GM06990 (cell line): Measurements from ENCODE around the gene ITGAL.

Experiments
- DNase-seq: peaks from one replicate; pipeline ENCODE4 v3.0.0-alpha.2; 2011; ENCODE audit not compliant: insufficient read length; ENCODE audit errors: extremely low read depth
- H3K27me3 ChIP-seq: replicated peaks from 2 replicates; pipeline ENCODE4 v1.6.0; 2011; ENCODE audit warnings: low read length; ENCODE audit not compliant: control insufficient read depth, insufficient read depth
- H3K36me3 ChIP-seq: 2 replicates; pipeline ENCODE4 v1.5.1; 2011; ENCODE audit warnings: low read length; ENCODE audit not compliant: control insufficient read depth, insufficient read depth
- H3K4me3 ChIP-seq: replicated peaks from 2 replicates; pipeline ENCODE4 v1.5.1; 2011; ENCODE audit warnings: low read depth, mild to moderate bottlenecking, control low read depth, low read length
- TF ChIP-seq, protein P1 (sequence below): IDR thresholded peaks from 2 replicates; pipeline ENCODE4 v1.5.1; 2011; ENCODE audit warnings: low read length, control low read depth, mild to moderate bottlenecking, inconsistent platforms; ENCODE audit not compliant: insufficient read depth, poor library complexity, severe bottlenecking

ITGAL gene

DNA sequence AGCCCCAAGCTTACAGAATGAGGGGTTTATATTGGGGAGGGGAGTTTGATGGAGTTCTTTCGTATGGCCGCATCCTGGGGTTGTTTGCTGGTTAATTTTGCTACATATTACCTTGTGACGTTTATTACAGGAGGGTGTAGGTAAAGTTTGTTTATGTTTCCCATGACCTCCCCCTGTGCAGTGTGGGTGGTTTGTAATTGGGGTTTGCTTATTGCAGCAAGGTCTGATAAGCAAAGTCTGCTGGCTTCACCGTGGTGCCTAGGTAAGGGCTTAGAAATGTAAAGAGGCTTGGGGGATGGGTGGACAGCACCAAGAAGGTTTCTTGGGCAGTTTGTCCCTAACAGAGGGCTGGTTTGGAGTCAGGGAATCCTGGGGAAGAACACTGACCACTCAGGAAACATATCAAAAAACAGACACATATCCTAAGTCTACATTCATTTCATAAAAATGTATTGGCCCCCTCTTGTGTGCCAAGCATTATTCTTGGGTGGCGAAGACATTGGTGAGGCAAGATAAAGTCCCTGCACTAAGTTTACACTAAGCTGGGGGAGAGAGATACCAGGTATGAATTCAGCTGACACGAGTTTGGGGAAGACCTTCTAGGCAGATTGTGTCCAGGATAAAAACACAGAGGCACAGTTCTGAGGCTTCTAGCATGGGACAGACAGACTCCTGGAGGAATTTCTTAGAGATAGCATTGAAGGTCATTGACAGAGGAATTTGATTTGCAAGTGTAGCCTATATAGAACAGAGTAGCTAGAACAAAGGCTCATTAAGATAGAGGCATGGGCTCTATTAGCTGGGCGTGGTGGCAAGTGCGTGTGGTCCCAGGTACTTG, 76.1 kb downstream of the ITGAL start:
- no peak for DNase-seq
- no peaks in the 10 kb centered on the region for H3K27me3 ChIP-seq
- H3K4me3 ChIP-seq: no peak overlapping the region
- H3K36me3 ChIP-seq: peaks cover 2% of the 10 kb centered on the region; the same call in 1 of the 2 replicates
- TF ChIP-seq, protein P1, sequence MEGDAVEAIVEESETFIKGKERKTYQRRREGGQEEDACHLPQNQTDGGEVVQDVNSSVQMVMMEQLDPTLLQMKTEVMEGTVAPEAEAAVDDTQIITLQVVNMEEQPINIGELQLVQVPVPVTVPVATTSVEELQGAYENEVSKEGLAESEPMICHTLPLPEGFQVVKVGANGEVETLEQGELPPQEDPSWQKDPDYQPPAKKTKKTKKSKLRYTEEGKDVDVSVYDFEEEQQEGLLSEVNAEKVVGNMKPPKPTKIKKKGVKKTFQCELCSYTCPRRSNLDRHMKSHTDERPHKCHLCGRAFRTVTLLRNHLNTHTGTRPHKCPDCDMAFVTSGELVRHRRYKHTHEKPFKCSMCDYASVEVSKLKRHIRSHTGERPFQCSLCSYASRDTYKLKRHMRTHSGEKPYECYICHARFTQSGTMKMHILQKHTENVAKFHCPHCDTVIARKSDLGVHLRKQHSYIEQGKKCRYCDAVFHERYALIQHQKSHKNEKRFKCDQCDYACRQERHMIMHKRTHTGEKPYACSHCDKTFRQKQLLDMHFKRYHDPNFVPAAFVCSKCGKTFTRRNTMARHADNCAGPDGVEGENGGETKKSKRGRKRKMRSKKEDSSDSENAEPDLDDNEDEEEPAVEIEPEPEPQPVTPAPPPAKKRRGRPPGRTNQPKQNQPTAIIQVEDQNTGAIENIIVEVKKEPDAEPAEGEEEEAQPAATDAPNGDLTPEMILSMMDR: no peak

DNA sequence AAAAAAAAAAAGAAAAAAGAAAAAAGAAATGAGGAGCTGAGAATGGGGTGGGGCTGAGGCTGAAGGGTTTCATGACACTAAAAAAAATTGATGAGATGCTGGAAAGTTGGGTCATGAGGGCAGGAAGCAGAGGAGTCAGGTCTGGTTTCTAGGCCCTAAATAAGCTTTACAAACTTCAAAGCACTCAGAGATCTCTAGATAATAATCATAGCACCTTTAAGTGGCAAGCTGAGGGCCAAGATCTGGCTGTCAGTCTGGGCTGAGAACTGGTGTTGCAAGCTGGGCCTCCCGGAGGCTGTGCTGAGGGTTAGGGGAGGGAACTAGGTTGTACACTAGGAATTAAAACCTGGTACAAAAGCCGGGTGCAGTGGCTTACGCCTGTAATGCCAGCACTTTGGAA, 79.2 kb downstream of the ITGAL start:
- DNase-seq: no peak
- Histone ChIP-seq H3K36me3 (peaks cover 7% of the 10 kb centered on the region; the same call in 1 of the 2 replicates), H3K4me3 (no peak overlapping the region), H3K27me3 (no peaks in the 10 kb centered on the region)
- TF ChIP-seq, protein P1: no peak

GRCh38 chr16:30552956-30553355, 80.4 kb downstream of the ITGAL start:
- Histone ChIP-seq H3K4me3 (no peak overlapping the region), H3K36me3 (peaks cover 7% of the 10 kb centered on the region; the same call in 1 of the 2 replicates), H3K27me3 (no peaks in the 10 kb centered on the region)
- no peak for DNase-seq
- TF ChIP-seq, protein P1: no peak

- TF ChIP-seq, protein P1: no peak
Observed at GRCh38 chr16:30553393-30553899, 80.9 kb downstream of the ITGAL start.

DNA sequence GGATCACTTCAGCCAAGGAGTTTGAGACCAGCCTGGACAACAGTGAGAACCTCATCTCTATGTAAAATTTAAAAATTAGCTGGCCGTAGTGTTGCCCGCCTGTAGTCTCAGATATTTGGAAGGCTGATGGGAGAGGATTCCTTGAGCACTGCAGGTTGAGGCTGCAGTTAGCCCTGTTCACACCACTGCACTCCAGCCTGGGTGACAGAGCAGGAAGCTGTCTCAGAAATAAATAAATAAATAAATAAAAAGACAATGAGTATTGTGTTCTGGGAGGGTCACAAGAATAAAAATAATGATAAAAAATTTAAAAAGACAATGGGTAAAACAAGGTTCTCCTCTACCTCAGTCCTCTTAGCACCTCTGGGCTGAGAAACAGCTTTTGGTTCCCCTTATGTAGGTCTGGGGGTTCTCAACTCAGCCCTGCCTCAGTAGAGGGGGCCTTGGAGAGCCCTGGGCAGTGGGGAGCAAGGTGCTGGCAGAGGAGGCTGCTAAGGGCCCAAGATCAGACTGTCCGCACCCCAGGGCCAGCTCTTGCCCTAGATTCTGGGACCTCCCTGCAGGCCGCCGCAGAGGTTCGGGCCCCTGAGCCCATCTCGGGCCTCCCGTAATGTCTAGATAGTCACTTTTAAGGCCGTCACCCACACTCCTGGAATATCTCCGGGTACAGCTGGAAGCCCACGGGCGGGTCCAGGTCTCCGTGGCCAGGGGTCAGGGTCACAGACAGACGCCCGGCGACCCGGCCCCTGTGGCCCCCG, 82.2 kb downstream of the ITGAL start:
- DNase-seq: no peak
- TF ChIP-seq, protein P1: no peak
- no peak overlapping the region for H3K4me3 ChIP-seq
- no peaks in the 10 kb centered on the region for H3K27me3 ChIP-seq
- peaks cover 7% of the 10 kb centered on the region; the same call in 1 of the 2 replicates for H3K36me3 ChIP-seq

More at GRCh38 chr16:30553393-30553899, 80.9 kb downstream of the ITGAL start:
- no peak for DNase-seq
- Histone ChIP-seq H3K36me3 (peaks cover 7% of the 10 kb centered on the region; the same call in 1 of the 2 replicates), H3K4me3 (no peak overlapping the region), H3K27me3 (no peaks in the 10 kb centered on the region)
